Activated B cell treated with CpG ODN at 0.5 μM for 24 hours (primary cell): ENCODE results near the gene SLC5A1. TPM values are rescaled to one million over a fixed set of nuclear protein-coding genes. Genes with fewer than 3 reads are reported as not detected.

Experiments used
- ATAC-seq: fragments of 200-7000 bp; cut with Tn5 transposase; one replicate; pipeline ENCODE4 v1.10.0; 2021; ENCODE audit warnings: low read depth, mild to moderate bottlenecking, moderate library complexity
- CTCF ChIA-PET: fragments of 350-600 bp; sonication (Branson Sonifier 250); formaldehyde crosslinking; loops from one replicate; lab custom pipeline; 2021; ENCODE audit warnings: antibody characterized with exemption; lab: Charles Lee
- POLR2A ChIA-PET: fragments of 350-600 bp; sonication (Branson Sonifier 250); formaldehyde crosslinking; loops from one replicate; lab custom pipeline; 2021; ENCODE audit warnings: antibody characterized with exemption; lab: Charles Lee
- DNase-seq: peaks from one replicate; pipeline ENCODE4 v3.0.0; 2022
- H3K27ac Mint-ChIP-seq: one replicate; pipeline ENCODE4 v1.8.0; 2020; ENCODE audit warnings: mixed read lengths
- H3K27me3 Mint-ChIP-seq: one replicate; pipeline ENCODE4 v1.8.0; 2021; ENCODE audit warnings: mixed read lengths
- H3K36me3 Mint-ChIP-seq: one replicate; pipeline ENCODE4 v1.8.0; 2021; ENCODE audit warnings: low read depth, mixed read lengths
- H3K4me1 Mint-ChIP-seq: one replicate; pipeline ENCODE4 v1.8.0; 2021; ENCODE audit warnings: mixed read lengths
- H3K4me3 Mint-ChIP-seq: one replicate; pipeline ENCODE4 v1.8.0; 2020; ENCODE audit warnings: mild to moderate bottlenecking, mixed read lengths
- H3K9me3 Mint-ChIP-seq: one replicate; pipeline ENCODE4 v1.8.0; 2020; ENCODE audit warnings: mixed read lengths
- CTCF ChIP-seq: fragments of 200-600 bp; IDR thresholded peaks from one replicate; pipeline ENCODE4 v1.8.0; 2022; ENCODE audit warnings: antibody characterized with exemption, mild to moderate bottlenecking
- intact Hi-C: fragments of 100-400 bp; cut with micrococcal nuclease; formaldehyde crosslinking; loops from one replicate; pipeline ENCODE4 v1.15.1; 2024
- total RNA-seq: library from RNA; stranded (reverse); gene quantifications from 2 replicates; pipeline ENCODE4 v1.2.3, GENCODE V29; 2022

Gene SLC5A1
- total RNA-seq, 1 donor from 2014 or later, result not detected

GRCh38 chr22:32120603-32121002, 77.5 kb downstream of the SLC5A1 start:
- no peak overlapping the region for H3K27ac Mint-ChIP-seq
- peaks cover 4% of the 10 kb centered on the region for H3K4me1 Mint-ChIP-seq
- H3K4me3 Mint-ChIP-seq, result no peak overlapping the region
- ChIA-PET POLR2A (no interaction called here), CTCF (no interaction called here)
- H3K36me3 Mint-ChIP-seq, result no peaks in the 10 kb centered on the region
- DNase-seq (no peak), ATAC-seq (no peak)
- TF ChIP-seq CTCF, result no peak
- H3K9me3 Mint-ChIP-seq, result no peaks in the 10 kb centered on the region
- peaks cover 7% of the 10 kb centered on the region for H3K27me3 Mint-ChIP-seq
- intact Hi-C loops, result no loop called here

GRCh38 chr22:32122899-32123298, 79.8 kb downstream of the SLC5A1 start:
- Mint-ChIP-seq H3K36me3 (no peaks in the 10 kb centered on the region), H3K4me3 (no peak overlapping the region), H3K4me1 (peaks cover 4% of the 10 kb centered on the region), H3K9me3 (no peaks in the 10 kb centered on the region), H3K27me3 (no peaks in the 10 kb centered on the region), H3K27ac (no peak overlapping the region)
- intact Hi-C loops, result no loop called here
- no peak for TF ChIP-seq CTCF
- POLR2A ChIA-PET, result no interaction called here
- no peak for DNase-seq
- no peak for ATAC-seq
- CTCF ChIA-PET, result no interaction called here

DNA sequence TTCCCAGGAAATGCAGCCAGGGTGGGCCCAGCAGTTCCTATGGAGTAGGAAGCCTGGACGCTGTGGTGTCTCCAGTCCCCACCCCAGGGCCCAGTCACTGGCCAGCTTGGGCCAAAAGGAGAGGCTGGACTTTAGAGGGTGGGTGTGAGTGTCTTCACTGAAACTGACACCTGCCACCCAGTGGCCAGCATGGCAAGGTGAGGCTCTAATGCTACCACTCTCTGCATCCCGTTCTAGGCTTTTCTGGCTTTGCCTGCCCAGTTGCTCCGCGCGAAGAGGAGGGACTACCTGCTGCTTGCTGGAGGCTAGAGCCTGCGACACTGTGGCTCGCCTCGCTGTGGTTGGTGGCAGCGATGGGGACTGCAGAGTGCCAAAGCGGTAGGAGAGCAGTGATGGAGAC, 80.6 kb downstream of the SLC5A1 start:
- POLR2A ChIA-PET, result no interaction called here
- Mint-ChIP-seq H3K36me3 (no peaks in the 10 kb centered on the region), H3K27ac (no peak overlapping the region)

GRCh38 chr22:32127904-32128303, 84.8 kb downstream of the SLC5A1 start:
- ChIA-PET CTCF (no interaction called here), POLR2A (no interaction called here)
- Mint-ChIP-seq H3K4me3 (no peak overlapping the region), H3K4me1 (peaks cover 4% of the 10 kb centered on the region), H3K27me3 (no peaks in the 10 kb centered on the region), H3K27ac (no peak overlapping the region), H3K36me3 (no peaks in the 10 kb centered on the region), H3K9me3 (no peaks in the 10 kb centered on the region)
- ATAC-seq (no peak), DNase-seq (no peak)
- intact Hi-C loops, result no loop called here
- no peak for TF ChIP-seq CTCF

More for the DNA sequence above, 80.6 kb downstream of the SLC5A1 start:
- no peaks in the 10 kb centered on the region for H3K9me3 Mint-ChIP-seq
- CTCF ChIA-PET, result no interaction called here
- H3K27me3 Mint-ChIP-seq, result no peaks in the 10 kb centered on the region
- ATAC-seq (no peak), DNase-seq (no peak)
- no peak for TF ChIP-seq CTCF
- no peak overlapping the region for H3K4me3 Mint-ChIP-seq
- intact Hi-C loops, result no loop called here
- peaks cover 4% of the 10 kb centered on the region for H3K4me1 Mint-ChIP-seq

- no peak for ATAC-seq
- Mint-ChIP-seq H3K9me3 (no peaks in the 10 kb centered on the region), H3K36me3 (no peaks in the 10 kb centered on the region), H3K4me1 (no peaks in the 10 kb centered on the region), H3K27me3 (peaks cover 2% of the 10 kb centered on the region), H3K4me3 (no peak overlapping the region), H3K27ac (no peak overlapping the region)
- CTCF ChIA-PET, result no interaction called here
- intact Hi-C loops, result no loop called here
- POLR2A ChIA-PET, result no interaction called here
- no peak for TF ChIP-seq CTCF
- no peak for DNase-seq
Measured at GRCh38 chr22:32130464-32130863, 87.4 kb downstream of the SLC5A1 start.
